HUES48 (cell line): ENCODE measurements around the gene NCBP2L.

Experiments
- H3K27ac ChIP-seq: one replicate; pipeline ENCODE4 v1.7.0; 2013; ENCODE audit warnings: low read depth, low read length, inconsistent platforms
- H3K27me3 ChIP-seq: 2 replicates; pipeline ENCODE4 v1.6.1; 2013; ENCODE audit warnings: mild to moderate bottlenecking, low read length; ENCODE audit not compliant: control insufficient read depth, insufficient read depth
- H3K36me3 ChIP-seq: 2 replicates; pipeline ENCODE4 v1.6.1; 2013; ENCODE audit warnings: low read length; ENCODE audit not compliant: control insufficient read depth, insufficient read depth
- H3K4me1 ChIP-seq: 2 replicates; pipeline ENCODE4 v1.6.1; 2013; ENCODE audit warnings: mild to moderate bottlenecking, low read length; ENCODE audit not compliant: control insufficient read depth, insufficient read depth
- H3K4me3 ChIP-seq: 2 replicates; pipeline ENCODE4 v1.5.1; 2013; ENCODE audit warnings: mild to moderate bottlenecking, low read depth, low read length
- H3K9ac ChIP-seq: 2 replicates; pipeline ENCODE4 v1.6.1; 2013; ENCODE audit warnings: mild to moderate bottlenecking, low read depth, low read length, moderate library complexity
- H3K9me3 ChIP-seq: 2 replicates; pipeline ENCODE4 v1.6.1; 2013; ENCODE audit warnings: low read length; ENCODE audit not compliant: control insufficient read depth, insufficient read depth

The NCBP2L gene

DNA sequence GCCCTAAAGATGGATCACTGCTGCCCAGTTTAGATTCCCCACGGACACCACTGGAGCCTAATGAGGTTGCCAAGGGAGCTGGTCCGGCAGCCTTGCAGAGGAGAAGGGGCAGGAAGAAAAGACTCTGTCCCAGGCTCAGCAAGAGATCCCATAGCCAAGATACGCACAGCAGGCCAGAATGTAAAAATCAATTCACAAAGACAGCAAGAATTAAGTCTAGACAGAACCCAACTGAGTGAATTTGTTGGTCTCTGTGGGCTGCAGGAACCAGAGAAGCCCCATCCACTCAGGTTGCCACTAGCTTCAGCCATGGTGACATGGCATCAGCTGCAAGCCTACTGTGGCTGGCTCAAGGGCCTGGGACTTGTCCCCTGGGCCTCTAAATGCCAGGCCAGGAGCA lies 24.8 kb upstream of the NCBP2L start:
- Histone ChIP-seq H3K27ac (no peak overlapping the region), H3K36me3 (no peaks in the 10 kb centered on the region), H3K9ac (no peak overlapping the region), H3K27me3 (peaks cover 16% of the 10 kb centered on the region), H3K4me1 (peaks cover 26% of the 10 kb centered on the region), H3K4me3 (no peak overlapping the region), H3K9me3 (no peaks in the 10 kb centered on the region)

DNA sequence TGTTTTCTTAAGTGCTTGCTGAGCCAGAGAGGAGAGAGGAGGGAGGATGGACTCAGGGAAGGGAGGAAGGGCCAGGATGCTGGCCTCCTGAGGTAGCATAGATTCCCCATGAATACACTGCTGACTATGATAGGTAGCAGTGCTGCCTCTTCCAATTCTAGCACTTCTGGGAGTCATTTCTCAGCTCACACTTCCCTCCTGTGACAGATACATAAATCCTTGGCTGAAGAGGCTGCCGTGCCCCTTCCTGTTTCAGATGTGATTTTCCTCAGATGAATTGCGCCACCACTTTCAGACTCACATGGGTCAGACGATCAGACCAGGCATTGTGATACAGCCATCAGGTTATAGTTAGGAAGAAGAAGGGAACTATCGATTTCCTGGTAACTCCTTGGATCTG lies 24.3 kb upstream of the NCBP2L start:
- Histone ChIP-seq H3K27ac (no peak overlapping the region), H3K4me3 (no peak overlapping the region), H3K36me3 (no peaks in the 10 kb centered on the region)

DNA sequence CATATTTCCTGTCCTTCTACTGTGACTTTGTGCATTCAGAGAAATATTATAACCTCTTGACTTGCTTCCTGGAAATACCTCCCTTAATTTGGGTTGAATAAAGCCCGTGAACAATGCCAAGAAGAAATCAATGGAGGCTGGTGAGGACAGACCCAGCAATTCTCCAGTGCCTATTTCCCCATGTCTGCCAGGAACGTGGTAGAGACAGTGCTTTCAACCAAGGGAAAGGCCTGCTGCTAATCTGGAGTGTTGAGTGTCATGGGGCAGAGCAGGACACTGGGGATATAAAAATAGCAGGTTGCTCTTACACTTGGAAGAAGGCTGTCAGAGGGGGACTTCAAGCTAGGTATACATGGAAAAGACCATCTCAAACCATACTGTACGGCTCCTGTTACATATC lies 21.8 kb upstream of the NCBP2L start:
- Histone ChIP-seq H3K4me3 (no peak overlapping the region), H3K9ac (no peak overlapping the region), H3K36me3 (no peaks in the 10 kb centered on the region), H3K4me1 (peaks cover 15% of the 10 kb centered on the region; the same call in 1 of the 2 replicates), H3K9me3 (no peaks in the 10 kb centered on the region), H3K27ac (no peak overlapping the region), H3K27me3 (peaks cover 32% of the 10 kb centered on the region)

More for the DNA sequence above, 24.3 kb upstream of the NCBP2L start:
- Histone ChIP-seq H3K9ac (no peak overlapping the region), H3K4me1 (peaks cover 26% of the 10 kb centered on the region), H3K9me3 (no peaks in the 10 kb centered on the region), H3K27me3 (peaks cover 19% of the 10 kb centered on the region)

DNA sequence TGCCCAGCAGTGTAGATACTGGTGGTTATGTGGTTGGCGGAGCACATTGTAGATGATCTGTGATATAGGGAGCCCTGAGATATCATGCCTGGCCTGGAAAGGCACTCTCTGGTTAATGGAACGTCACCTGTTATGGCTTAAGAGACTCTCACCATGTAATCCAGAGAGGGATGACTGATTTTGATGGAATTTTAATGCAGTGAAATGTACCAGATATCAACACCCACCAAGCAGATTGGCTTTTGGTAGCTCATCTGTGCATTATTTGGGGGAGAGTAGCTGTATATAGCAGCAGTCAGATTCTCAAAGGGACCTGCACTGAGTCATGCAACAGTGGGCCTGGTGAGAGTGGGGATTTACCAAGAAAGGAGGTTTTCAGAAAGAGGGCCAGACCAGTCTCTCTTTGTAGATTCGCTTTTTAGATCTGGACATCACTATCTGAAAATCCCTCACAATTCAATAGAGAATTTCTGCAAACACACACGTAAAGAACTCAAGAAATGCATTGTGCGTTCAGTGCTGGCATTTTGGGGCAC lies 19.2 kb upstream of the NCBP2L start:
- H3K9me3 ChIP-seq = no peaks in the 10 kb centered on the region
- peaks cover 22% of the 10 kb centered on the region for H3K27me3 ChIP-seq
- no peaks in the 10 kb centered on the region for H3K36me3 ChIP-seq
- H3K4me1 ChIP-seq = no peaks in the 10 kb centered on the region
- no peak overlapping the region for H3K27ac ChIP-seq
- no peak overlapping the region for H3K9ac ChIP-seq
- no peak overlapping the region for H3K4me3 ChIP-seq

DNA sequence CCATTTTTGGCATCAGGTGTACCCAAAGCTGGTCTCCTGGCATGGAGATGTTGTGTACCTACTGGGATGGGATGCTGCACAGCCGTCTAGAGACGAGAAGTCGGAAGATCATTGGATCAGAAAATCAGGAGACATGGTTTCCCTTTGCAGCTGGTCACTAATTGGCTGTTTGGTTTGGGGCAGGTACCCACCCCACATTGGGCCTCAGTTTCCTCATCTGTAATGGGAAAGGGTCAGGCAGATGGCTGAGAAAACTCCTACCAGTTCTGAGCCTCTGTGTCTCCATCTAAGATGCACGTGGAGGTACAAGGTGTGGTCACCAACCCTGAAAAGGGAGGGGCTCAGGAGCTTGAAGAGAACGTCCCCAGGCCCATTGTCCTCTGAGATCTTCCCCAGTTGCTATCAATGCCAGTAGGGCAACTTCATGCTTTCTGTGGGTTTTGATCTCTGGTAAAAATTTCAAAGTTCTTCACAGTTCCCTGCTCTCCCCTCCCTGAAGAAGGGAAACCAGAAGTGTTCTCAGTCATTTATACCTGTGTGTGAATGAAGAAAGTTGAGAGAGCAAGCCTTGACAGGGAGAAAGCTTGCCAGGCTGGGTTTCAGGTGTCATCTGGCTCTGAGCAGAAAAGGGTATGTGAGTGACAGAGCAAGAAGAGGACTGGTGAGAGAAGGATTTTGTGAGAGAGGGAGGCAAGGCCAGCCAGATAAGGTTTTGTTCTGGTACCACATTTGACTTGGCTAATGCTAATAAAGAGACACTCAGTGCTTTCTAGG lies 17.0 kb upstream of the NCBP2L start:
- Histone ChIP-seq H3K9ac (no peak overlapping the region), H3K36me3 (no peaks in the 10 kb centered on the region), H3K4me3 (no peak overlapping the region), H3K4me1 (peaks cover 4% of the 10 kb centered on the region; the same call in 1 of the 2 replicates), H3K9me3 (no peaks in the 10 kb centered on the region), H3K27me3 (peaks cover 18% of the 10 kb centered on the region), H3K27ac (no peak overlapping the region)

DNA sequence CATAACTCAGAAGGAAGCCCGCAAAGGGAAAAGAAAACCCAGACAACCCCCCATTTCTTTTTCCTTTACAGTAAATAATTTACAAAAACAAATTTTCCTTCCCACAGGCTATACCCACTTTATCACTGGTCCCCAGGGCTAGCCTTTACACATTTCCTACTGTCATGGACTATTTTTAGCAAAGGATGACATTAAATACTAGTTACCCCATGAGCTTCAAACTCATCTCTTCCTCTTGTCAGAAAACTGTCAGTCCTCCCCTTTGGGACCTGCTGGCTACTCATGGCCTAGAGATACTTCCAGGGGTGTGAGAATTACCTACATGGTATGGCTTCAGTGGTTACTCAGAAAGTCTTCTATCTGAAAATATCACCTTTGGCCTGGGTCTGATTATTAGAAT lies 13.9 kb upstream of the NCBP2L start:
- H3K36me3 ChIP-seq = no peaks in the 10 kb centered on the region
- no peak overlapping the region for H3K9ac ChIP-seq
- peaks cover 4% of the 10 kb centered on the region; the same call in 1 of the 2 replicates for H3K4me1 ChIP-seq
- H3K27ac ChIP-seq = no peak overlapping the region
- no peak overlapping the region for H3K4me3 ChIP-seq
- H3K9me3 ChIP-seq = no peaks in the 10 kb centered on the region
- peaks cover 17% of the 10 kb centered on the region for H3K27me3 ChIP-seq

DNA sequence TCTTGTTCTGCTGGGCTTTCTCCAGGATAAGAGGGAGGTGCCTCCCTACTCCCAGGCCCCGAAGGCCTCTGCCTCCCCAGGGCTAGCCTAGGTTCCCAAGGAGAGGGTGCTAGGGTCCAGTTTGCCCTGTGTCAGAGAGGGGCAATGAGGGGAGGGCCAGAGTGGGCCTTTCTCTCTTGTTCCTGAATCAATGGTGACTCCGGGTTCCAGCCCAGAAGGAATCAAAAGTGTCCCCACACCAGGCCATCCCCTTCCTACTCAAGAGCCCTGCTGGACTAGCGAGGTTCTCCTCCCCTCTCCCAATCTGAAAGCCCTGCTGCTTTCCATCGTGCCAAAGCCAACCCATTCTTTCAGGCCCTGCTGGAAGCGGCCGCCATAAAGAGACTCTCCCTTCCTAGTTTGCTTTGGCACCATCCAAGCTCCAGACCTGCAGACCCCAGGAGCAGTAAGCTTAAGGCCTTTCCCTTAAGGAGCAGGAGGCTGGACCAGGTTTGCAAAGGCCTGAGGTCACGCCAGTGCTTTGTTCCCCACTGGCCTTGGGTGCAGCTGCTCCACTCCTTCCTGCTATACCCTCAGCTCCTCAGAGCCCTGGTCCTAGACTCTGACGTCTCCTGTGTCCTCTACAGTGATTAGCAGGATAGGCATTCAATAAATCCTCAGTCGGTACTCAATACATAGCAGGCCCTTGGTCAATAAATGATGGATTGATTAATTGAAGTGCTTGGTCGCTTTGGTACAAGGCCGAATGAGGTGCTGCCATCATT lies 12.5 kb upstream of the NCBP2L start:
- H3K4me1 ChIP-seq = peaks cover 4% of the 10 kb centered on the region; the same call in 1 of the 2 replicates
- no peak overlapping the region for H3K9ac ChIP-seq
- H3K27me3 ChIP-seq = peaks cover 19% of the 10 kb centered on the region
- H3K4me3 ChIP-seq = no peak overlapping the region
- no peak overlapping the region for H3K27ac ChIP-seq
- H3K36me3 ChIP-seq = no peaks in the 10 kb centered on the region
- H3K9me3 ChIP-seq = no peaks in the 10 kb centered on the region

DNA sequence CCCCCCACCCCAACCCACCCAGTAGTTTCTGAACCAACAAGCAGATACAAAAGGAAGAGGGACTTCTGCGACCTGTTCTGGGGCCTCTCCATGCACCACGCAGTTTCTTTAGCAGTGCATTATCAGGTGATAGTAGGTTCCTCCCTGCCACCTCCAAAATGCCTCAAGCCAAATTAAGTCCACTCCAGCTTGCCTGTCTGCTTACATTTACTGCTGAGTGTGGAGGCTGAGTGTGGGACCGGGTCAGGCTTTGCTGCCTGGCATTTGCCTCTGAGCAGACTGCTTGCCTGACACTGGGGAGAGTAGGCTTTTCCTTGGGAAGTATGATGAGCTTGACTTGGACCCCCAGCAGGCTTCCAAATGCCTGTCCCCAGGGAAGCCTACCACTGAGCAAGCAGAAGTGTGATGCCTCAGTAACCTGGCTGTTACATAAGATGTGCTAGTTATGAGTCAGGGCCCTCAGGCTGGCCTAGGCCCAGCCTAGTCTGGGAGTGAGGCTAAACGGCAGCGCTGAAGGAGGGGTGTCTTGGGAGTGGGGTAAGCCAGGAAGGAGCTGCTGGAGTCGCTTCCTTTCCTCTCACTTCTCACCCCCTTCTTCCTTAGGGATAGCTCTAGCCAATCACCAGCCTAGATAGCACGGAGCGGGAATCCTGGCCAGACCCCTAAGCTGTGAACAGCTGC lies 10.9 kb upstream of the NCBP2L start:
- peaks cover 16% of the 10 kb centered on the region for H3K27me3 ChIP-seq
- H3K9me3 ChIP-seq = no peaks in the 10 kb centered on the region
- H3K36me3 ChIP-seq = no peaks in the 10 kb centered on the region
- H3K4me1 ChIP-seq = peaks cover 6% of the 10 kb centered on the region
- H3K9ac ChIP-seq = no peak overlapping the region
- no peak overlapping the region for H3K4me3 ChIP-seq
- H3K27ac ChIP-seq = no peak overlapping the region

DNA sequence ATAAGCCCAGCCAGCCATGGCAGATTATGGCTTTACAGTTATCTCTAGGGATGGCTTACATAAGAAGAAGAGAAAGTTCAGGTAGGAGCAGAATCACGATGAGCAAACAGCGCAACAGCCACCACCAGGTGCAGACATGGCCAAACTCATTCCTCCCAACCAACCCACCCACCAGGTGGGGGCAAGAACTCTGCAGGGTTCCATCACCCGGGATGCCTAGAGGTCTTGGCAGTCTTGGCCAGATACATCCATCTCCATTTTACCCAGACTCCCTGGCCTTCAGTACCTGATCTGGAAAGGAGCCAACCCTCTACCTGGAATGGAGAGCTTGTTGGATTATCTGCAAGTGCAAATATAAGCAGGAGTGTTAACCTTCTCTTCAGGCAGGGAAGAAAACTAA lies 9.5 kb upstream of the NCBP2L start:
- H3K9me3 ChIP-seq = no peaks in the 10 kb centered on the region
- peaks cover 16% of the 10 kb centered on the region for H3K4me1 ChIP-seq
- H3K27me3 ChIP-seq = peaks cover 30% of the 10 kb centered on the region

DNA sequence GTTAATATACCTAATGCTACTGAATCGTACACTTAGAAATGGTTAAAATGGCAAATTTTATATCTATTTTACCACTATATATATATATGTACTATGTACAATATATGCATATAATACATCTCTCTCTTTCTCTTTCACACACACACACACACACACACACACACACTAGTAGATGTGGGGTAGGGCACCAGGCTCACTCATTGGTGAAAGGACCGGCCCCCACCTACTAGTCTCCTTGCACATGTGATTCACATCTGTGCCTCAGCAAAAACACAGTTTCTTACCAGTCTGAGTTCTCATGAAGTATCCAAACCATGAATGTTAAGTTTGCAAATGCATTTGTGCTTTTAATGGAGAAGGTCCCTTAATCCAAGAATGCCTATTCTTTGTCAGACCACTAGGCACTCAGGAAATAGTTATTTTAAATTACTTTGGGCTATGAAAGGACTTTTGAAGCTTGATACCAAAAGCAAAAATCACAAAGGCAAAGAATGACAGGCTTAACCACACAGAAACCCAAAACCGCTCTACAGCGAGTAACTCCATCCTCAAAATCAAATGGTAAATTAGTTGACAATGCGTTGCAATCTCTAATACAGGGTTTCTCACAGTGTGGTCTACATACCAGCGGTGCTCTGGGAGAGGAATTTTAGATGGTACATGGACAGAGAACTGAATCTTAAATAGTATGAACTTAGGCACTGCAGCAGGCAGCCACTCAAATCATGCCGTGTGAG lies 7.8 kb upstream of the NCBP2L start:
- no peak overlapping the region for H3K9ac ChIP-seq
- H3K27ac ChIP-seq = no peak overlapping the region
- no peak overlapping the region for H3K4me3 ChIP-seq
- no peaks in the 10 kb centered on the region for H3K9me3 ChIP-seq
- H3K27me3 ChIP-seq = peaks cover 47% of the 10 kb centered on the region
- peaks cover 29% of the 10 kb centered on the region for H3K4me1 ChIP-seq
- no peaks in the 10 kb centered on the region for H3K36me3 ChIP-seq

More for the DNA sequence above, 9.5 kb upstream of the NCBP2L start:
- H3K4me3 ChIP-seq = no peak overlapping the region
- no peaks in the 10 kb centered on the region for H3K36me3 ChIP-seq
- no peak overlapping the region for H3K9ac ChIP-seq
- H3K27ac ChIP-seq = no peak overlapping the region
